Astrocyte (in vitro differentiated cells and primary cell): ENCODE data around the gene ABHD17C.

Source experiments
- CTCF ChIP-seq: IDR thresholded peaks from 2 replicates; pipeline ENCODE4 v1.5.1; 2011; ENCODE audit warnings: low read depth, mild to moderate bottlenecking, inconsistent platforms, low read length, moderate library complexity; ENCODE audit not compliant: insufficient read depth
- EZH2 ChIP-seq: IDR thresholded peaks from 2 replicates; pipeline ENCODE4 v1.6.1; 2012; ENCODE audit warnings: mild to moderate bottlenecking, low read length, inconsistent platforms; ENCODE audit not compliant: insufficient read depth

GRCh38 chr15:80662129-80662528 lies 33.0 kb upstream of the ABHD17C start:
- TF ChIP-seq CTCF: no peak
- TF ChIP-seq EZH2: no peak
